Retinal pigment epithelial cell (primary cell): ENCODE data around the gene GRPEL1.

Experiments
- DNase-seq: peaks from one replicate; pipeline ENCODE4 v3.0.0-alpha.2; 2010; ENCODE audit warnings: low read depth
- H3K4me3 ChIP-seq: 2 replicates; pipeline ENCODE4 v1.5.1; 2011; ENCODE audit warnings: mild to moderate bottlenecking, low read length, control low read depth, moderate library complexity
- CTCF ChIP-seq: conservative IDR thresholded peaks from 2 replicates; pipeline ENCODE4 v1.5.1; 2011; ENCODE audit warnings: low read depth, low read length, control low read depth, inconsistent platforms

Gene GRPEL1

DNA sequence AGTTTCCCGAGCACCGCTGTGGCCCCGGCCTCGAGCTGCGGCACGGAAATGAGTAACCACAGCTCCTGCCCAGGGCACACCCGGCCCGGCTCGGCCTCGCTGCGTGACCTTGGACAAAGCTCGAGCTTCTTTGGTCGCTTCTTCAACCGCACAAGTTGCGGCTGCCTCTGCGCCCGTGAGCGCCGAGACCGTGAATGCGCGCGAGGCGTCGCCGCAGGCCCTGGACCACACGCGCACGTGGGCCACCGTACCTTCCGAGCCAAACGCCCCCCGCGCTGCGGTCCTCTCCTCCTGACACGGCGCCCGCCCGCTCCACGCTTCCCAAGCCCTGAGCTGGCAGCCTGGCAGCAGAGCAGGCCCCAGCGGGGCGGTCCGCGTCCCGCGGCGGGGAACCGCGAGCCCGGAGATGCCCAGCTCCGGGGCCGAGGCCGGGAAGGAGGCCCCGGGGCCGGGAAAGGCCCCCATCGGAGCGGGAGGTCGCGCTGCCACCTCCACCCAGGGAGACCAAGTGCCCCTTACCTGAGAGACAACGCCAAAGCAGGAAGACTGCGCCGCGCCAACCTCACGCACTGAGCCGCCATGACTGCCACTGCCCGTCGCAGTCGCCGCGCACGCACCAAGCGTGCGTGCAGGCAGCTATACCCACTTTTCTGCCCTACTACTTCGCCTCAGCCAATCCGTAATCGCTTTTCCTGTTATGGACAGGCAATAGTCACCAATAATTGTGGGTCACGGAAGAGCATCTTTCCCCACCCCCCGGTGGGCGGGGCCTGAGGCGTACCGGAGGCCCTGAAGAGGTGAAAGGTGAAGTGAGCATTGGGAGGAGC is at the start of gene GRPEL1:
TSS of gene GRPEL1 (minus strand) at position 613 of the 827 bp plus-strand sequence. CDS start at position 581, 32 bp downstream.
- DNase-seq, result peak; percentile 97
- TF ChIP-seq CTCF, result no peak
- H3K4me3 ChIP-seq, result peak within 1 kb of the TSS; percentile 81

DNA sequence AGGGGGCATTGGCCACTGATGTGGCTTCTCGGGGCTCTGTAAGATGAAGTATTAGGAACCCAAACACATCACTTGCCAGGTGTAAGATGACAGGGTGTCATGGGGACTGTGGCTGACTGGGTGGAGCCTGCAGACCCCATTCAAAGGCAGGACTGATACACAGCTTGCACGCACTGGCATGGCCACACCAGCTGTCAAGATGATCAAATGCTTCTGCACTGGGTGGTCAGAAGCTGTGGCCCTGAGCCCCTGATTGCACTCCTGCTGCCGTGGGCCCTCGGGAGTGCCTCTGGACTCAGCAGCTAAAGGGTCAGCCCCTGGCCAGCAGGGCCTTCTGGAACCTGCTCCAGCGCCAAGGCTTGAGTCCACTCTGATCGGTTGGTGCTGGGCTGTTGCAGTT is 48.8 kb upstream of the GRPEL1 start:
- no peak for TF ChIP-seq CTCF
- DNase-seq, result no peak

GRCh38 chr4:7115557-7116340 is 47.9 kb upstream of the GRPEL1 start:
- H3K4me3 ChIP-seq, result no peak overlapping the region
- no peak for DNase-seq
- no peak for TF ChIP-seq CTCF

More for the DNA sequence above, 48.8 kb upstream of the GRPEL1 start:
- H3K4me3 ChIP-seq, result no peak overlapping the region

DNA sequence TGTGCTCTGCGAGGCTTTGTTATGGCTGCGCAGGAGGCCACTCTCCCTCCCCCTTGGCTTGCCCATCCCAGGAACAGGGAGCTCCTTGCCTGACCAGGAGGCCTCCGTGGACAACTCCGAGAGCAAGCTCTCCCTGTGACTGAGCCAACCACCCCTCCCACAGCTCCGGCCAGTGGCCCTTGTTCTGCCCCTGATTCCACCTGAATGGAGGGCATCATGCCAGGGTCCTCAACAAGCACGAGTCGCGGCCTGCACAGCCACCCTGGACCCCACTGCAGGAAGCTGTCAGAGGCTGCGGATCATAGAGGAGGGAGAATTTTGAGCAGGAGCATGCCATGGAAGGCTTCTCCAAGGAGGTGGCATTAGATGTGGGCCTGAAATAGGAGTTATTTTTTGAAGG is 44.8 kb upstream of the GRPEL1 start:
- no peak for DNase-seq
- H3K4me3 ChIP-seq, result no peak overlapping the region
- TF ChIP-seq CTCF, result no peak

DNA sequence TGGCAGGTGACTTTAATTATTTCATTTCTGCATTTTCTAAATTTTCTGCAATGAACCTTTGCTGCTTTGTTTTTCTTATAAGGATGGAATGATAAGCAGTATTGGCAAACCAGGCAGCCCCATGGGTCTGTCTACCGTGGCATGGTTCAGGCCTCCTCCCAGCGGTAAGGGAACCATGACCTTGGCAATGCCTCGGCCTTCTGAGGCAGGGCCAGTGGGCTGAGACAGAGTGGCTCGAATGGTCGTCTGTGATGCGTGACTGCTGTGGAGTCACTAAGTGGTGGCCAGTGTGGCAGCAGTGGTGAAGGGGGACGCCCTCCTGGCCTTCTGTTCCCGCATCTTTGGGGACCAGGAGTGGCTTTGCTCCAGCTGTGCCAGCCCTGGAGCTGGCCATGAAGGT is 43.6 kb upstream of the GRPEL1 start:
- DNase-seq, result no peak
- no peak for TF ChIP-seq CTCF
- no peak overlapping the region for H3K4me3 ChIP-seq

DNA sequence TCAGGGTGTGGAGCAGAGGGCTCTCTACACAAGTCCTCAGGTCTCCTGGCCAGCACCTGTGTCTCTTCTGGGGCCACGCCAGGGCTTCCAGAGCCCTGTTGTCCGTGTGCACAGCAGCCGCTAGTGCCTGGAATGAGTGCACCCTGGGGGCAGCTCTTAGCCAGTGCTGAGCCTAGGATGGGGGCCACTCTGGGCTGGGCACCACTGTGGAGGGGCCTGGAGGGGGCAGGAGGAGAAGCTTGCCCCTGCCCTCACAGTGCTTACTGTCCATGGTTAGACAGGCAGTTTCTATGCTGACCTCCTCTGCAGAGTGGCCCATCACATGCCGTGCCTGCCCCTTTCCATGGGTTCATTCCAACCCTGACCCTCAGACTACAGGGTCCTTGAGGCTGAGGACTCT is 42.7 kb upstream of the GRPEL1 start:
- no peak for TF ChIP-seq CTCF
- DNase-seq, result no peak
- no peak overlapping the region for H3K4me3 ChIP-seq

DNA sequence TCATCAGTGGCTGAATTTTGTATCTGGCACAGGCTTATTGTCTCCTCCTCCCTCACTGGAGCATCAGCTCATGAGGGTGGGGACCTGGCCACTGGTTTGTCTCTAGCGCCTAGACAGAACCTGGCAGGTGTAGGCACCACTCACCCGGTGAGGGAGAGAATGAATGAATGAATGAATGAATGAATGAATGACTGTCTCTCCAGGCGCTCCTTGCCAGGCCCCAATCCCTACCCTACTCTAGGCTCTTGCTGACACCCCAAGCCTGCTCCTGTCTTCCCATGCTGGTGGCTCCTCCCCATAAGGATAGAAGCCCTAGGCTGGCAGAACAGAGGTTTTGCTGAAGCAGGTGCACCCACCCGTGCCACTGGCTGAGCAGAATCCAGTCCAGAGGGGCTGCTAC is 41.3 kb upstream of the GRPEL1 start:
- no peak for DNase-seq
- H3K4me3 ChIP-seq, result no peak overlapping the region
- no peak for TF ChIP-seq CTCF
